ENCODE results near the gene GLB1L3.

DNA sequence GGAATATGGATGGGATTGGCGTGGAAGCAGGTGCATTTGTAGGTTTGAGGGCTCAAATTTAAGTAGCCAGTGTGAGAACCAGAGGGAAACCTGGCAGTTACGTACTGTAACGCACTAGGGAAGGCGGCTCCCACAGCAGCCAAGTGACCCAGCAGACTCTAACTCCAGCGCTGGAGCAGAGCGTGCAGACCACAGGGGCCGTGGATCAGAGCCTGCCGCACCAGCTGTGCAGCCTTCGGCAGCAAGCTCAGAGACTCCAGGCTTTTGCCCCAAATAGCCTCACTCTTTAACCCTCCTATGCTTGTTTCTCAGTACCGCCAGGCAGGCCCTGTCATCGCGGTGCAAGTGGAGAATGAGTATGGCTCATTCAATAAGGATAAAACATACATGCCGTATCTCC, 12.3 kb downstream of the GLB1L3 start:
- TF ChIP-seq, protein P1, sequence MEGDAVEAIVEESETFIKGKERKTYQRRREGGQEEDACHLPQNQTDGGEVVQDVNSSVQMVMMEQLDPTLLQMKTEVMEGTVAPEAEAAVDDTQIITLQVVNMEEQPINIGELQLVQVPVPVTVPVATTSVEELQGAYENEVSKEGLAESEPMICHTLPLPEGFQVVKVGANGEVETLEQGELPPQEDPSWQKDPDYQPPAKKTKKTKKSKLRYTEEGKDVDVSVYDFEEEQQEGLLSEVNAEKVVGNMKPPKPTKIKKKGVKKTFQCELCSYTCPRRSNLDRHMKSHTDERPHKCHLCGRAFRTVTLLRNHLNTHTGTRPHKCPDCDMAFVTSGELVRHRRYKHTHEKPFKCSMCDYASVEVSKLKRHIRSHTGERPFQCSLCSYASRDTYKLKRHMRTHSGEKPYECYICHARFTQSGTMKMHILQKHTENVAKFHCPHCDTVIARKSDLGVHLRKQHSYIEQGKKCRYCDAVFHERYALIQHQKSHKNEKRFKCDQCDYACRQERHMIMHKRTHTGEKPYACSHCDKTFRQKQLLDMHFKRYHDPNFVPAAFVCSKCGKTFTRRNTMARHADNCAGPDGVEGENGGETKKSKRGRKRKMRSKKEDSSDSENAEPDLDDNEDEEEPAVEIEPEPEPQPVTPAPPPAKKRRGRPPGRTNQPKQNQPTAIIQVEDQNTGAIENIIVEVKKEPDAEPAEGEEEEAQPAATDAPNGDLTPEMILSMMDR (IDR thresholded peaks at IDR 0.05 in 4 of 5, conservative IDR thresholded peaks at IDR 0.05 in 1 of 5) = no peak
- no peak for TF ChIP-seq POLR2A (IDR thresholded peaks at IDR 0.05)

All from gastrocnemius medialis (tissue), 4 donors.